Endodermal cell (in vitro differentiated cells): ENCODE data around the gene OSBPL9. TPM values are rescaled to one million over a fixed set of nuclear protein-coding genes. Genes with fewer than 3 reads are reported as not detected.
"Not testable (repeated sequence)": the region's sequence is repeated elsewhere in the genome, so short reads cannot be mapped to it uniquely, and the experiment has no call there.

Experiments
- DNase-seq: peaks from one replicate; pipeline ENCODE4 v3.0.0-alpha.2; 2017
- H3K27ac ChIP-seq: 2 replicates; pipeline ENCODE4 v1.5.1; 2013; ENCODE audit warnings: mild to moderate bottlenecking, low read depth, low read length, moderate library complexity
- H3K27me3 ChIP-seq: 2 replicates; pipeline ENCODE4 v1.6.1; 2013; ENCODE audit warnings: mild to moderate bottlenecking, low read length, moderate library complexity; ENCODE audit not compliant: insufficient read depth, control insufficient read depth, poor library complexity, severe bottlenecking
- H3K36me3 ChIP-seq: 2 replicates; pipeline ENCODE4 v1.7.0; 2013; ENCODE audit warnings: mild to moderate bottlenecking, low read length, moderate library complexity; ENCODE audit not compliant: control insufficient read depth, insufficient read depth
- H3K4me1 ChIP-seq: one replicate; pipeline ENCODE4 v1.7.0; 2013; ENCODE audit warnings: low read length; ENCODE audit not compliant: control insufficient read depth, insufficient read depth
- H3K4me3 ChIP-seq: 2 replicates; pipeline ENCODE4 v1.5.1; 2013; ENCODE audit warnings: mild to moderate bottlenecking, low read length, moderate library complexity
- H3K9ac ChIP-seq: 2 replicates; pipeline ENCODE4 v1.6.1; 2013; ENCODE audit warnings: mild to moderate bottlenecking, low read length, moderate library complexity; ENCODE audit not compliant: poor library complexity, severe bottlenecking; ENCODE audit errors: extremely low read depth
- H3K9me3 ChIP-seq: 2 replicates; pipeline ENCODE4 v1.6.1; 2013; ENCODE audit warnings: mild to moderate bottlenecking, low read length, moderate library complexity; ENCODE audit not compliant: control insufficient read depth
- H3K27ac Mint-ChIP-seq: 2 replicates; pipeline ENCODE4 v1.8.0; 2020; ENCODE audit warnings: mixed read lengths
- H3K27me3 Mint-ChIP-seq: 2 replicates; pipeline ENCODE4 v1.8.0; 2021; ENCODE audit warnings: mild to moderate bottlenecking, mixed read lengths; ENCODE audit not compliant: insufficient read depth
- H3K36me3 Mint-ChIP-seq: 2 replicates; pipeline ENCODE4 v1.8.0; 2020; ENCODE audit warnings: low read depth, mixed read lengths
- H3K4me1 Mint-ChIP-seq: 2 replicates; pipeline ENCODE4 v1.8.0; 2020; ENCODE audit warnings: mixed read lengths
- H3K4me3 Mint-ChIP-seq: 2 replicates; pipeline ENCODE4 v1.8.0; 2020; ENCODE audit warnings: mild to moderate bottlenecking, moderate library complexity, mixed read lengths
- H3K9me3 Mint-ChIP-seq: 2 replicates; pipeline ENCODE4 v1.8.0; 2020; ENCODE audit warnings: mild to moderate bottlenecking, mixed read lengths
- WGBS, 2 experiments: methylation state at CpG; one replicate each; pipeline versions ENCODE4 v1.1.5 to v1.1.7; 2013; ENCODE audit warnings: missing lambda C conversion rate in 2 of 2, mixed read lengths in 1 of 2; ENCODE audit not compliant: insufficient coverage in 1 of 2, insufficient read length in 1 of 2; 5-methylcytosine and 5-hydroxymethylcytosine counted together
- total RNA-seq, 2 donors: library from RNA; stranded (reverse); fragmentation: NEBNext Ultra II Directional in 1 of 2; extraction: Animal tissue kit (Norgen Biotek cat#: 25700) in 1 of 2; gene quantifications; 2 replicates in 1 of 2; 3 replicates in 1 of 2; pipeline ENCODE4 v1.2.1, GENCODE V29; 2021
- TF ChIP-seq, protein P1 (sequence below): fragments of 200-600 bp; sonication (generic); conservative IDR thresholded peaks from 2 replicates; pipeline ENCODE4 v1.5.0; 2021; ENCODE audit warnings: antibody characterized with exemption, mild to moderate bottlenecking

OSBPL9 gene
- total RNA-seq, 2 donors from 2014 or later, result 76.9 to 93.3 TPM

DNA sequence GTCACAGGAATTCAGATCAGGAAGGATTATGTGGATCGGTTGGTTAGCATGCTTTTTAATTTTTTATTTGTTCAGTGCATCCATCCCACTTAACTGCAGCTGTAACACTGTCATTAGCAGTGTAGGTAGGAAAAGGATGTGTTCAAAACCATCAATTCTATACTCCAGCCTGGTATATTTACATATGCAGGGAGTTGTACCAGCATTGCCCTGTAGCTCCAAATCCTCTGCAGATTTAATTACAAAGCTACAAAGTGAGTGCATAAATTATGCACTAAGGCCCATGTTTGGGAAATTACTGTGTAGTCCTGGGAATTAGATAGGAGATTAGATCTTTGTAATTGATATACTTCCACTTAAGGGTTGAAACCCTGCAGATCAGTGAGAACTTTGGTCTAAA, 15.9 kb upstream of the OSBPL9 start:
- no peak overlapping the region for H3K27ac Mint-ChIP-seq
- no peak overlapping the region for H3K4me3 Mint-ChIP-seq
- Histone ChIP-seq H3K4me3 (no peak overlapping the region), H3K27ac (no peak overlapping the region), H3K4me1 (no peaks in the 10 kb centered on the region), H3K9me3 (no peaks in the 10 kb centered on the region), H3K27me3 (no peaks in the 10 kb centered on the region), H3K36me3 (no peaks in the 10 kb centered on the region), H3K9ac (no peak overlapping the region)
- H3K4me1 Mint-ChIP-seq, result no peaks in the 10 kb centered on the region
- TF ChIP-seq, protein P1, sequence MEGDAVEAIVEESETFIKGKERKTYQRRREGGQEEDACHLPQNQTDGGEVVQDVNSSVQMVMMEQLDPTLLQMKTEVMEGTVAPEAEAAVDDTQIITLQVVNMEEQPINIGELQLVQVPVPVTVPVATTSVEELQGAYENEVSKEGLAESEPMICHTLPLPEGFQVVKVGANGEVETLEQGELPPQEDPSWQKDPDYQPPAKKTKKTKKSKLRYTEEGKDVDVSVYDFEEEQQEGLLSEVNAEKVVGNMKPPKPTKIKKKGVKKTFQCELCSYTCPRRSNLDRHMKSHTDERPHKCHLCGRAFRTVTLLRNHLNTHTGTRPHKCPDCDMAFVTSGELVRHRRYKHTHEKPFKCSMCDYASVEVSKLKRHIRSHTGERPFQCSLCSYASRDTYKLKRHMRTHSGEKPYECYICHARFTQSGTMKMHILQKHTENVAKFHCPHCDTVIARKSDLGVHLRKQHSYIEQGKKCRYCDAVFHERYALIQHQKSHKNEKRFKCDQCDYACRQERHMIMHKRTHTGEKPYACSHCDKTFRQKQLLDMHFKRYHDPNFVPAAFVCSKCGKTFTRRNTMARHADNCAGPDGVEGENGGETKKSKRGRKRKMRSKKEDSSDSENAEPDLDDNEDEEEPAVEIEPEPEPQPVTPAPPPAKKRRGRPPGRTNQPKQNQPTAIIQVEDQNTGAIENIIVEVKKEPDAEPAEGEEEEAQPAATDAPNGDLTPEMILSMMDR, result no peak
- H3K9me3 Mint-ChIP-seq, result no peaks in the 10 kb centered on the region
- H3K27me3 Mint-ChIP-seq, result peaks cover 2% of the 10 kb centered on the region
- 93% methylated on average over 1 of the region's 1 CpG; no CpG with 5 or more reads in 1 of the 2 experiments for WGBS, 2 experiments
- DNase-seq, result no peak
- H3K36me3 Mint-ChIP-seq, result no peaks in the 10 kb centered on the region

DNA sequence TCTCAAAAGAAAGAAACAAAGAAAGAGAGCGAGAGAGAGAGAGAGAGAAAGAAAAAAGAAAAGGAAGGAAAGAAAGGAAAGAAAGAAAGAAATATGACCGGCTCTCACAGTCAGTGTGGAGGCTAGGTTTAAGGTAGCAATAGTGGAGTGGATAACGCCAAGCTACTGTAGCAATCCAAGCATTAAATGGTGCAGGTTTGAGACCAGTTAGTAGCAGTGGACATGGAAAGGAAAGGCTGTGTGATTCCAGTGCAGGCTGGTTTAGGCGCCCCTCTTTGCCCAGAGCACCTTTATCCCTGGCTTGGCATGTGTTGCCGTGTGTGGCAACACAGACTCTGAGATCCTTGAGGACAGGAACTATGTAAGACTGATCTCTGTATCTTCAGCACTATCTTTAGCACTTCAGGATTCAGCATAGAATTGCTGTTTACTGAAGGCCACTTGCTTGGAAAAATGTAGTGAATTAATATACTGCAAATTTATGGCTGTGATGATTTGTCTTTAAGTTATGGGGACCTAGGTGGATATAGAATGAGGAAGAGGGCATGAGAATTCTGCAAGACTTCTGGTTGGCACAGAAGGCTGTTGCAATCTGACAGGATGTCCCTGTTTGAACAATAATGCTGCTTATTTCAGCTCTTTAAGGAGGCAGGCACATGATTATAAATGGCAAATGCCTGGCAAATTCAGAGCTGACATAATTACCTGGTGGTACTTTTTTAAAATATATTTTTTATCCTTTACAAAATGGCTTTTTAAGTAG, 10.8 kb upstream of the OSBPL9 start:
- no peaks in the 10 kb centered on the region for H3K4me1 Mint-ChIP-seq
- Histone ChIP-seq H3K27ac (no peak overlapping the region), H3K36me3 (no peaks in the 10 kb centered on the region), H3K27me3 (no peaks in the 10 kb centered on the region), H3K9ac (no peak overlapping the region), H3K9me3 (no peaks in the 10 kb centered on the region), H3K4me1 (no peaks in the 10 kb centered on the region), H3K4me3 (no peak overlapping the region)
- DNase-seq, result no peak
- WGBS, 2 experiments, result 91 to 95% methylated on average over 5 of the region's 5 CpGs
- no peaks in the 10 kb centered on the region for H3K27me3 Mint-ChIP-seq
- no peak overlapping the region for H3K4me3 Mint-ChIP-seq
- no peaks in the 10 kb centered on the region for H3K36me3 Mint-ChIP-seq
- no peaks in the 10 kb centered on the region for H3K9me3 Mint-ChIP-seq
- TF ChIP-seq, protein P1, result no peak
- H3K27ac Mint-ChIP-seq, result no peak overlapping the region

DNA sequence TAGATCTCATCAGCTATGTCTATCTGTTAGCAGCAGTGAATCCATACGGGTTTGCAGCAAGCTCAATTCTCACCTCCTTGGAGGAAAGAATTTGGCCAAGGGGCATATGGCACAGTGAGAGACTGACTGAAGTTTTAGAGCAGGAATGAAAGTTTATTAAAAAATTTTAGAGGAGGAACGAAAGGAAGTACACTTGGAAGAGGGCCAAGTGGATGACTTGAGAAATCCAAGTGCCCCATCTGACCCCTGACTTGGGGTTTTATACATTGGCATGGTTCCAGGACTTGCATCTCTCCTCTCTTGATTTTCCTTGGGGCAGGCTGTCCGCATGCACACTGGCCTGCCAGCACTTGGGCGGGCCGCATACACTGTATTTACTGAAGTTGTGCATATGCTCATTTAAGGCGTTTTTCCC, 9.2 kb upstream of the OSBPL9 start:
- Mint-ChIP-seq H3K4me3 (no peak overlapping the region), H3K36me3 (no peaks in the 10 kb centered on the region), H3K27me3 (no peaks in the 10 kb centered on the region), H3K27ac (no peak overlapping the region), H3K9me3 (no peaks in the 10 kb centered on the region), H3K4me1 (no peaks in the 10 kb centered on the region)
- Histone ChIP-seq H3K27ac (no peak overlapping the region), H3K9me3 (no peaks in the 10 kb centered on the region), H3K9ac (no peak overlapping the region), H3K4me3 (no peak overlapping the region), H3K4me1 (no peaks in the 10 kb centered on the region), H3K36me3 (no peaks in the 10 kb centered on the region), H3K27me3 (no peaks in the 10 kb centered on the region)
- 84 to 94% methylated on average over 3 to 6 of the region's 6 CpGs for WGBS, 2 experiments
- no peak for DNase-seq
- TF ChIP-seq, protein P1, result no peak

DNA sequence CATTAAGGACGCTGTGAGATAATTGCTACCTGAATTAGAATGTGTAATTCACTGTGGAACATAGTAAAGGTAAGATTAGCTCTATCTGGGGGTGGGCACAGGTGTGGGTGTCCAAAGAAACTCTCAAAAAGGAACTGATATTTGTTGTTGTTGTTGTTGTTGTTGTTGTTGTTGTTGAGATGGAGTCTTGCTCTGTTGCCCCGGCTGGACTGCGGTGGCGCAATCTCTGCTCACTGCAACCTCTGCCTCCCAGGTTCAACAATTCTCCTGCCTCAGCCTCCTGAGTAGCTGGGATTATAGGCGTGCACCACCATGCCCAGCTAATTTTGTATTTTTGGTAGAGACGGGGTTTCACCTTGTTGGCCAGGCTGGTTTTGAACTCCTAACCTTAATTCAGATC, 6.8 kb upstream of the OSBPL9 start:
- H3K9ac ChIP-seq, result not testable (repeated sequence)

More for the DNA sequence above, 6.8 kb upstream of the OSBPL9 start:
- H3K4me1 ChIP-seq, H3K27me3 ChIP-seq, DNase-seq, H3K27ac ChIP-seq, H3K36me3 ChIP-seq, H3K4me1 Mint-ChIP-seq, H3K9me3 Mint-ChIP-seq, H3K27ac Mint-ChIP-seq, H3K36me3 Mint-ChIP-seq, H3K4me3 Mint-ChIP-seq, H3K4me3 ChIP-seq, H3K27me3 Mint-ChIP-seq, H3K9me3 ChIP-seq: not testable (repeated sequence)
- WGBS, 2 experiments, result 91 to 100% methylated on average over 1 to 6 of the region's 6 CpGs
